Fibroblast of lung (primary cell): ENCODE results near the gene TM7SF2.

Experiments used
- CTCF ChIP-seq, 2 donors: IDR thresholded peaks in 1 of 2; conservative IDR thresholded peaks in 1 of 2; 1 replicate in 1 of 2; 2 replicates in 1 of 2; pipeline ENCODE4 v1.5.1; 2011 to 2012; ENCODE audit warnings: low read length in 2 of 2, control low read depth in 1 of 2, inconsistent platforms in 1 of 2, low read depth in 1 of 2, mild to moderate bottlenecking in 1 of 2
- EZH2 ChIP-seq: IDR thresholded peaks from 2 replicates; pipeline ENCODE4 v1.5.1; 2012; ENCODE audit warnings: low read length, control low read depth, mild to moderate bottlenecking; ENCODE audit errors: missing control alignments

- TF ChIP-seq EZH2 (no peak), CTCF (conservative IDR thresholded peaks at IDR 0.05 in 1 of 2, IDR thresholded peaks at IDR 0.05 in 1 of 2; ENCODE audit: low read depth in 1 of 2, low read length in 2 of 2) (no peak)
These were observed 52.0 kb downstream of the TM7SF2 start for GRCh38 chr11:65163684-65164083.
